Fibroblast of mammary gland (primary cell): ENCODE data around the gene IGLL5.

ENCODE experiments used
- DNase-seq: peaks from one replicate; pipeline ENCODE4 v3.0.0-alpha.2; 2010; ENCODE audit warnings: low read depth
- H3K4me3 ChIP-seq: 2 replicates; pipeline ENCODE4 v1.5.1; 2011; ENCODE audit warnings: low read depth, mild to moderate bottlenecking, low read length, moderate library complexity; ENCODE audit not compliant: control insufficient read depth
- CTCF ChIP-seq: conservative IDR thresholded peaks from 2 replicates; pipeline ENCODE4 v1.5.1; 2011; ENCODE audit warnings: low read depth, low read length, inconsistent platforms; ENCODE audit not compliant: control insufficient read depth, insufficient read depth

The IGLL5 gene

GRCh38 chr22:22887621-22888503, at the start of gene IGLL5:
Gene IGLL5, plus strand, starts transcription at chr22:22887816. Its CDS starts 238 bp downstream, at chr22:22888054.
- TF ChIP-seq CTCF = no peak
- no peak within 1 kb of the TSS for H3K4me3 ChIP-seq
- no peak for DNase-seq

- no peak for TF ChIP-seq CTCF
- no peak for DNase-seq
- no peak overlapping the region for H3K4me3 ChIP-seq
Observed at GRCh38 chr22:22838148-22838786, 49.3 kb upstream of the IGLL5 start.

DNA sequence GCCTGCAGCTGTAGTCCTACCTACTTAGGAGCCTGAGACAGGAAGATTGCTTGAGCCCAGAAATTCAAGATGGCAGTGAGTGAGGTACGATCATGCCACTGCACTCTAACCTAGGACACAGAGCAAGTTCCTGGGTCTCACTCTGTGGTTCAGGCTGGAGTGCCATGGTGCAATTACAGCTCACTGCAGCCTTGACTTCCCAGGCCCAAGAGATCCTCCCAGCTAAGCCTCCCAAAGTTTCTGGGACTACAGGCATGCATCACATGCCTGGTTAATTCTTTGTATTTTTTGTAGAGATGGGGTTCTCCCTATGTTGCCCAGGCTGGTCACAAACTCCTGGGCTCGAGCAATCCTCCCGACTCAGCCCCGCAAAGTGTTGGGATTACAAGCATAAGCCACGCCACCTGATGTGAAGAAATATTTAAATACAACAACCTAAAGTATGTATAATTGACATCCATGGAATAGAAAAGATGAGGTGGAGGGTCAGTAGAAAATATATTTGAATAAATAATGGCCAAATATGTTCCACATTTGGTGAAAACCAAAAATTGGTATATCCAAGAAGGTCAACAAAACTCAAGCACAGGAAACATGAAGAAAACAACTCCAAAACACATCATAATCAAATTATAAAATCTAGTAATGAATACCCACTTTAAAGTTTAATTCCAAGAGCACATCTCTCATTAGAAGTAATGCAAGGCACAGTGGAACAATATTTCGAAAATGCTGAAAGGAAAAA, 47.9 kb upstream of the IGLL5 start:
- H3K4me3 ChIP-seq = no peak overlapping the region
- no peak for TF ChIP-seq CTCF
- DNase-seq = no peak

DNA sequence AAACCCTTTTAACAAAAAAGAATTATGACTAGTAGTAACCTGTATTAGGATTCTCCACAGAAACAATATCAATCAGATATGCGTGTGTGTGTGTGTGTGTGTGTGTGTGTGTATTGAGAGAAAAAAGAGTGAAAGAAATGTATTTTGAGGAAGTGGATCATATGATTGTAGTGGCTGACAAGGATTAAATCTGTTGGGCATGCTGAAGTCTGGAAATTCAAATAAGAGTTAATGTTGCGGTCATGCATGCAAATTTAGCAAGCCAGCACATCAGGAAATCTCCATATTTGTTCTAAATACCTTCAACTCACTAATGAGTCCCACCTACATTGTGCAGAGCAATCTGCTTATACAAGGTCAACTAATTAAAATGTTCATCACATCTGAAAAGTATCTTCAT, 46.8 kb upstream of the IGLL5 start:
- no peak overlapping the region for H3K4me3 ChIP-seq
- no peak for TF ChIP-seq CTCF
- no peak for DNase-seq

DNA sequence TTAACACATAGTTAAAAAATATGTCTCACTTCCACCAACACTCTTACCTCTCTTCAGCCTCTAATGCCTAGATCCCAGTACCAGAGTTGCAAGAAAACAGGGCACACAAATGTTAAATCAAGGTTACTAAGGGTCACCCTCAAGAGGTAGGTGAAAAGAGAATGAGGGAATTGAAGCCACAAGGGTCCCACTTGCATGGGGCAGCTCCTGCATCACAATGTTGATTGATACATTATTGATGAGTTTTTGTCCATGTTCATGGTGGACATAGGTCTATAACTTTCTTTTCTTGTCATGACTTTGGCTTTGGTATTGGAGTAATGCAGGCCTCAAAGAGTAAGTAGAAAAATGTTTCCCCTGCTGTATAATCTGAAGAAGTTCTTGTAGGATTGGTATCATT, 46.0 kb upstream of the IGLL5 start:
- no peak overlapping the region for H3K4me3 ChIP-seq
- TF ChIP-seq CTCF = no peak
- no peak for DNase-seq

GRCh38 chr22:22842085-22842484, 45.5 kb upstream of the IGLL5 start:
- no peak for DNase-seq
- H3K4me3 ChIP-seq = no peak overlapping the region

More at GRCh38 chr22:22842085-22842484, 45.5 kb upstream of the IGLL5 start:
- TF ChIP-seq CTCF = no peak
